Stimulated activated CD4-positive, alpha-beta T cell treated with anti-CD3 and anti-CD28 coated beads, Interleukin-4, amount 100 ng/mL, for 48 hours (primary cell): ENCODE results near the gene MGAM2.
"Not testable (repeated sequence)": the region's sequence is repeated elsewhere in the genome, so short reads cannot be mapped to it uniquely, and the experiment has no call there.

ENCODE experiments used
- DNase-seq, 2 donors: peaks; one replicate each; pipeline ENCODE4 v3.0.0-alpha.2; 2020; ENCODE audit warnings: low read depth in 2 of 2

The MGAM2 gene

GRCh38 chr7:142111499-142111898 is at the start of gene MGAM2:
Gene MGAM2, plus strand, starts transcription at chr7:142111718. Its CDS starts 5,156 bp downstream, at chr7:142116874.
- DNase-seq: no peak

- no peak for DNase-seq
Observed at GRCh38 chr7:142063551-142064442, 47.7 kb upstream of the MGAM2 start.

GRCh38 chr7:142066536-142066935 is 45.0 kb upstream of the MGAM2 start:
- DNase-seq: no peak

- DNase-seq: no peak
Observed at GRCh38 chr7:142077762-142078161, 33.8 kb upstream of the MGAM2 start.

GRCh38 chr7:142083605-142084004 is 27.9 kb upstream of the MGAM2 start:
- no peak for DNase-seq

GRCh38 chr7:142085428-142085827 is 26.1 kb upstream of the MGAM2 start:
- no peak for DNase-seq

GRCh38 chr7:142088022-142088714 is 23.4 kb upstream of the MGAM2 start:
- DNase-seq: no peak

- DNase-seq: no peak
Observed at GRCh38 chr7:142089035-142089434, 22.5 kb upstream of the MGAM2 start.

GRCh38 chr7:142091961-142092360 is 19.6 kb upstream of the MGAM2 start:
- DNase-seq: no peak

- DNase-seq: no peak
Observed at GRCh38 chr7:142094861-142095260, 16.7 kb upstream of the MGAM2 start.

- no peak for DNase-seq
Observed at GRCh38 chr7:142097571-142097970, 13.9 kb upstream of the MGAM2 start.

- no peak for DNase-seq
Observed at GRCh38 chr7:142098004-142098403, 13.5 kb upstream of the MGAM2 start.

- DNase-seq: not testable (repeated sequence)
Observed at GRCh38 chr7:142099347-142099746, 12.2 kb upstream of the MGAM2 start.

GRCh38 chr7:142100634-142101033 is 10.9 kb upstream of the MGAM2 start:
- no peak for DNase-seq

- DNase-seq: not testable (repeated sequence)
Observed at GRCh38 chr7:142101794-142102193, 9.7 kb upstream of the MGAM2 start.

GRCh38 chr7:142104550-142105527 is 6.7 kb upstream of the MGAM2 start:
- no peak for DNase-seq

GRCh38 chr7:142108728-142109505 is 2.6 kb upstream of the MGAM2 start:
- no peak for DNase-seq

- DNase-seq: no peak
Observed at GRCh38 chr7:142110098-142110497, 1.4 kb upstream of the MGAM2 start.

GRCh38 chr7:142110638-142111037 is 880 bp upstream of the MGAM2 start:
- DNase-seq: no peak

- DNase-seq: no peak
Observed at GRCh38 chr7:142112086-142112485, 568 bp downstream of the MGAM2 start.

- no peak for DNase-seq
Observed at GRCh38 chr7:142114207-142114606, 2.7 kb downstream of the MGAM2 start.
